NB4 (cell line): Measurements from ENCODE around the gene KLF16.
A peak's percentile ranks its signal among the peaks of the same experiment; 100 is the strongest.

Experiments
- DNase-seq: peaks from one replicate; pipeline ENCODE4 v3.0.0; 2010; ENCODE audit warnings: low read depth
- H3K4me3 ChIP-seq: one replicate; pipeline ENCODE4 v1.5.1; 2011; ENCODE audit warnings: mild to moderate bottlenecking, low read depth, low read length, moderate library complexity
- CTCF ChIP-seq: IDR thresholded peaks from one replicate; pipeline ENCODE4 v1.5.1; 2012; ENCODE audit warnings: low read depth, low read length
- MYC ChIP-seq: IDR thresholded peaks from 2 replicates; pipeline ENCODE4 v1.6.1; 2011; ENCODE audit warnings: low read depth, low read length
- POLR2A ChIP-seq: IDR thresholded peaks from 2 replicates; pipeline ENCODE4 v1.6.1; 2011; ENCODE audit warnings: mild to moderate bottlenecking; ENCODE audit not compliant: insufficient read length; ENCODE audit errors: extremely low read depth
- TF ChIP-seq, protein P1 (sequence below): IDR thresholded peaks from 2 replicates; pipeline ENCODE4 v1.6.1; 2011; ENCODE audit warnings: low read depth, low read length

Gene KLF16

DNA sequence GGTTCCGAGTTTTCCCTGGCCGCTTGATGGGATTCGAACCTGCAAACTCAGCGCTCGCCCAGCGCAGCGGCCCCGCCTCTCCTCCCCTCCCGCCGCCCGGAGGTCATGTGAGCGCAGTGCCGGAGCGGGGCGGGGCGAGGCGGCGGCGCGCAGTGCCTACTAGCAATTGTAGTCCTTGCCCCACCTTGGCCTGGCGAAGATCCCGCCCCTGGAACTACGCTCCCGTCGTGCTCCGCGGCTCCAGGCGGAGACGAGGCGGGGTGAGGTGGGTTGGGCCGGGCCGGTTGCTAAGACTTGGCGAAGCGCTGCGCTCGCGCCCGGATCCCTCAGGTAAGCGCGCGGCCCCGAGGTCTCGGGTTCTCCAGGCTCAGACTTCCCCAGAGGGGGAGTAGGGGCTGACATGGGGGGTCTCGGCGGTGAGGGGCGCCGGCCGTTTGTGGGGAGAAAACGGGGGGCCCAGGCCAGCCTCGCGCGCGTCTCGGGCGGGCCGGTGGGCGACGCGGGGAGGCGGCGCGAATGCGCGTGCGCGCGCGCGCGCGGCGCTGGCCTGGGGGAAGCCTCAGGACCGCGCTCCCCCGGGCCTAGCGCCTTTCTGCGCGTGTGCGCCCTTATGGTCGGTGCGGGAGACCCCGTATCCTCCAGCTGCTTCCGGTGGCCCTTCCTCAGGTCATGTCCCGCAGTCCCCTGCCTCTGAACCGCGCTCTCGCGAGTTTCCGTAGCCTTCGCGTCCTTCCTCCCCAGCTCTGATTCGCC lies 41.9 kb upstream of the KLF16 start, which contains the start of the genes ADAT3 and SCAMP4:
ADAT3 (plus strand) TSS at position 290 of the 753 bp plus-strand sequence. CDS start 6,649 bp downstream, outside the sequence.
SCAMP4 (plus strand) TSS at position 290 of the 753 bp plus-strand sequence. CDS start 9,621 bp downstream, outside the sequence.
- TF ChIP-seq POLR2A (peak; percentile 41), CTCF (no peak), MYC (peak; percentile 44; the same call in 1 of the 2 replicates)
- TF ChIP-seq, protein P1, sequence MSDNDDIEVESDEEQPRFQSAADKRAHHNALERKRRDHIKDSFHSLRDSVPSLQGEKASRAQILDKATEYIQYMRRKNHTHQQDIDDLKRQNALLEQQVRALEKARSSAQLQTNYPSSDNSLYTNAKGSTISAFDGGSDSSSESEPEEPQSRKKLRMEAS: 0 out of 2 replicates have a peak, but pooled peaks have one; percentile 28
- H3K4me3 ChIP-seq: peak within 1 kb of the TSS; percentile 72
- peak; percentile 97 for DNase-seq

GRCh38 chr19:1904860-1905109 lies 41.4 kb upstream of the KLF16 start:
- DNase-seq: no peak
- TF ChIP-seq MYC: no peak
- TF ChIP-seq CTCF: no peak
- TF ChIP-seq POLR2A: no peak
- TF ChIP-seq, protein P1: no peak
- H3K4me3 ChIP-seq: peak overlapping the region; percentile 34

DNA sequence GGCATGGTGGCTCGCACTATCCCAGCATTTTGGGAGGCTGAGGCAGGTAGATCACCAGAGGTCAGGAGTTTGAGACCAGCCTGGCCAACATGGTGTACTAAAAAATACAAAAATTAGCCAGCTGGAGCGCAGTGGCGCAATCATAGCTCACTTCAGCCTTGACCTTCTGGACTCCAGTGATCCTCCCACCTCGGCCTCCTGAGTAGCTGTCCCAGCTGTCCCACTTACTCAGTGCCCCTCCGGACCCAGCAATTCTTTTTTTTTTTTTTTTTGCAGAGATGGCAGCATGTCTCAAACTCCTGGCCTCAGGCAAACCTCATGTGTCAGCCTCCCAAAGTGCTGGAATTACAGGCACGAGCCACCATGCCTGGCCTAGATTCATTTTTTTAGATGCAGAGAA lies 39.5 kb upstream of the KLF16 start:
- TF ChIP-seq CTCF (no peak), MYC (no peak)
- TF ChIP-seq, protein P1: no peak
- no peak for DNase-seq
- H3K4me3 ChIP-seq: no peak overlapping the region

DNA sequence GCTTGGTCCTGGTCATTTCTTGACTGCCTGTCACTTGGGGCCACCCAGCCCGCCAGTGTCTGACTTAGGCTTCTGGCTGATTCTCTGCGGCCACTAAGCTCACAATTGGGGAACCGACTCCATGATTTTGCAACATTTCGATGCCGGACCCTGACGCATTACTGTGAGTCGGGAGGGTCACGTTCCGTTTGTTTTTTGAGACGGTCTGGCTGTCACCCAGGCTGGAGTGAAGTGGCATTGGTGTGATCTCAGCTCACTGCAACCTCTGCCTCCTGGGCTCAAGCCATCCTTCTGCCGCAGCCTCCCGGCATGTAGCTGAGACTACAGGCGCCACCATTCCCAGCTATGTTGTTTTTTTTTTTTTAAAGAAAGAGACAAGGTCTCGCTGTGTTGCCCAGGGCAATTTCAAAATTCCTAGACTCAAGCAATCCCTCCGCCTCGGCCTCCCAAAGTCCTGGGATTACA lies 38.6 kb upstream of the KLF16 start:
- TF ChIP-seq POLR2A (no peak), MYC (no peak), CTCF (no peak)
- TF ChIP-seq, protein P1: no peak
- DNase-seq: peak; percentile 85
- no peak overlapping the region for H3K4me3 ChIP-seq

DNA sequence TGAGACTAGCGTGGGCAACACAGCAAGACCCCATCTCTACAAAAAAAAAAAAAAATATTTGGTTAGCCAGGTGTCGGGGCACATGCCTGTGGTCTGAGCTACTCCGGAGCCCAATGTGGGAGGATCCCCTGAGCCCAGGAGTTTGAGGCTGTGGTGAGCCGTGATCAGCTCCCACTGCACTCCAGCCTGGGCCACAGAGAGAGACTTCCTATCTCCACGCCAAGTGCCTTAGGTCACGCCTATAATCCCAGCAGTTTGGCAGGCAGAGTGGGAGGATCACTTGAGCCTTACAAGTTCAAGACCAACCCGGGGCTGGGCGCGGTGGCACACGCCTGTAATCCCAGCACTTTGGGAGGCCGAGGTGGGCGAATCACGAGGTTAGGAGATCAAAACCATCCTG lies 33.1 kb upstream of the KLF16 start:
- DNase-seq: peak; percentile 52
- H3K4me3 ChIP-seq: no peak overlapping the region
- TF ChIP-seq, protein P1: no peak
- no peak for TF ChIP-seq MYC
- TF ChIP-seq POLR2A: no peak
- no peak for TF ChIP-seq CTCF
